ENCODE data around the gene MLXIP. TPM values are rescaled to one million over a fixed set of nuclear protein-coding genes. Genes with fewer than 3 reads are reported as not detected.
"Not testable (repeated sequence)": the region's sequence is repeated elsewhere in the genome, so short reads cannot be mapped to it uniquely, and the experiment has no call there.

Gene MLXIP
- polyA plus RNA-seq, 10 donors = 22.1 to 36.0 (median 28.1) TPM

DNA sequence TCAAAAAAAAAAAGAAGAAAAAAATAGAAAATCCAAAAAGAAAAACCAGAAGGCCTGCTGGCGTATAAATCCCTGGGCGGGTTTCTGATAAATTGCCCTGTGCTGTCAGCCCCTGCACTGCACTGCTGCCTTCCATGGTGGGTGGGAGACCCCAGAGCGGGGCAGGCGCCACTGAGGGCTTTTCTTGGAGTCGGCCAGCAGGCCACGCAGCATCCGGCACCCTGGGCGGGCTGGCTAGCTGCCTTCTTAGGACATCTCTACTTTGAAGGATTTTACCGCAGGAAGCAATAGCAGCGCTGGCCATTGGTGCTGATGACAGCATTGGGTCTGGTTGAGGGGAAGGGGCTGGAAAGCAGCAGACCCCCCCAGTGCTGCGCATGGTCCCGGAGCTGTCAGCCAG, 66.3 kb downstream of the MLXIP start:
- no peak for DNase-seq

DNA sequence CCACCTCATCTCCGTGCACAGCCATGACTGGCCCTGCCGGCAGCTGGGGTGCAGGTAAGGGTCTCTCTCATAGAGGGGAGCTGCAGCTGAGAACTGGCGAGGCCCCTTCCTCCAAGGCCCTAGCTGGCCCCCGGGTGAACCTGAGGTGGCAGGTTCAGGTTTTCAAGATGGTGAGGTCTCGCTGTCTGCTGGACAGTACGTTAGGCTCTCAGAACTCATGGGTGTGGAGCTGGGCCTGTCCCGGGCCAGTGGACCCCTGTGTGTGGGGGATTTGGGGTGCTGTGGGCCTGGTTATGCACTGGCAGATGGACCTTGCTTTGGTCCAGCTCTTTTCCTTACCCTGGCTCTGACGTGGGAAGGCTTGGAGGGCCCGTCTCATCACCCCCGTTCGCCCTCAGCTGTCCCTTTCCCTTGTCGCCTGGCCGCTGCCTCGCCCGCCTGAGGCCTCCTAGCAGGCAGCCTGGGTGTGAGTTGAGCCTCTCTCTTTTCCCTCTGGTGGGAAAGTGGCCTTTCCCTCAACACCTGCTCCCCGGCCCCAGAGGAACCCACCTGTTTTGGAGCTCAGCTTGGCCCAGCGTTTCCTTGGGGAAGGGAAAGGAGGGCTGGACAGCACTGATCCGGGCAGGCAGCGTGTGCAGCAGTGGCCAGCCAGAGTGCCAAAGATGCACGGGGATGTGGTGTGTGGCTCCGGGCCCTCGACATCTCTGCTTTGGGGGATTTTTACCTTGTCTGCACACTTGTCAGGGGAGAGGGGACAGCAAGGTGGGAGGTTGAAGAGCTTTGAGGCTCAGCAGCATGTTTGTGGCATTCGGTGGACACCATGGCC, 67.2 kb downstream of the MLXIP start:
- no peak for DNase-seq

DNA sequence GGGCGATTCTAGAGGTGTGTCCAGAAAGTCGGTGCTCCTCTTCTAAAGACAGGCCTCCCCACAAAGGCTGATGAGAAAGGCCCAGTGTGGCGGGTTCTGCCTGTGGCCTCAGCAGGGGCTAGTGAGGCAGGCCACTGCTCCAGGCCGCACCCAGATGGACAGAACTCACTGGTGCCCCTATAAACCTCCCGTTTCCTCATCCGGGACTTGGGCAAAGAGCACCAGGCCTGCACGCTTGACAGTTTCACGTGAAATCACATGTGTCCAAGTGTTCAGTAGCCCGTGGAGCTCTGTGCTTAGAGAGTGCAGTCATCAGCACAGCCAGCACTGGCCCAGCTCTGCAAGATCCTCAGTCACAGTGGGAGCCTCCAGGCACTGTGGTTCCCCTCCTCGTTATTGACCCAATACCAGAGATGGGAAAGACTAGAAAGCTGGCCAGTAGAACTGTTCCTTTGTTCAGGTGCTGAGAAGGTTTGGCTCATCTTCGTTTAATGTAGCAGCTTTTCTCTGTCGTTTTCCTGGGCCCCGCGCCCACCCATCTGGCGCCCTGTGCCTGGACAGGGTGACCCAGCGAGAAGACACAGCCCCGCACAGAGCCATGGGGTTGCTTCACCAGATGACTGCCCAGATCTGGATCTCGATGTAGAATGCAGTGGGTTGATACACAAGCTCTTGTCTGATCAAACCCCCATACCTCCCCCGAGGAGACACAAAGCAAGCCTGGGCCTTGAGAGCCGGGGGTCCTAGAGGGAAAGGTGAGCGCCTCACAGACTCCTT, 69.1 kb downstream of the MLXIP start:
- DNase-seq = no peak

DNA sequence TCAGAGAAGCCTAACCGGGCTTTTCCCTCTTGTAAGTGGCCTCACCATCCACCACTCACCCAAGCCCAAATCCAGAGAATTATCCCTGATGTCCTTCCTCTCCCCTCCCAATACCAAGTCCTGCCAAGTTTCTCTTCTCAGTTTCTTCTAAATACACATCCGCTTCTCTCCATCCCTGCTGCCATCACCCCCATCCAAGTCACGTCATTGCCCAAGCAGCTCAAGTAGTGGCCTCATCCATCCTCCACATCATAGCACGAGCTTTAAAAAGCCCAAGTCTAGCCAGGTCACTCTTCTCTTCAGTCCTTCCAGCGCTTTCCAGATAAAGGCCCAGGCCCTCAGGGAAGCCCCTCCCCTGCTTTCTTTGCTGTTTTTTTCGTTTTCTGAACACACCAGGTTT, 70.1 kb downstream of the MLXIP start:
- DNase-seq = no peak

DNA sequence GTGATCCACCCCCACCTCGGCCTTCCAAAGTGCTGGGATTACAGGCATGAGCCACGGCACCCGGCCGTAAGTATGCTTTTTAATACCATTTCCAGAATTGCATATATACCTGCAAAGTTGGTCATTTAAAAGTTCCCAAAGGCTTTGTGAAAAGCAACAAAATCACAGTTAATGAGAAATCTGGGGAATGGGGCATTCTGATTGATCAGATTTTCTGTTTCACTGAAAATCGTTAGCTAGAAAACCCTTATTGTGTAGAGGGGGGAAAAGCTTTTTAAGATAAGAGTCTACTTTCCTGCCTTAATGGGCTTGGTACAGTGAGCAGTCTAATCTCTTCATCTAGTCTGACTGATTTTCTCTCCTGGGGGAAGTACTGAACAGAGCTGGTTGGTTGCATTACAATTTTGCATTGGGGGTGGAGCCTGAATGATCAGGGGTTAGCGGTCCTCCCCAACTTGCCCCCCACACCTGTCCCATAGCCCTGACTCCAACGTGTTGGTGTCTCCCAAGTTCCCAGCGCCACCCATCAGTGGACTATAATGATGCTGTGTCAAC, 71.6 kb downstream of the MLXIP start:
- no peak for DNase-seq

DNA sequence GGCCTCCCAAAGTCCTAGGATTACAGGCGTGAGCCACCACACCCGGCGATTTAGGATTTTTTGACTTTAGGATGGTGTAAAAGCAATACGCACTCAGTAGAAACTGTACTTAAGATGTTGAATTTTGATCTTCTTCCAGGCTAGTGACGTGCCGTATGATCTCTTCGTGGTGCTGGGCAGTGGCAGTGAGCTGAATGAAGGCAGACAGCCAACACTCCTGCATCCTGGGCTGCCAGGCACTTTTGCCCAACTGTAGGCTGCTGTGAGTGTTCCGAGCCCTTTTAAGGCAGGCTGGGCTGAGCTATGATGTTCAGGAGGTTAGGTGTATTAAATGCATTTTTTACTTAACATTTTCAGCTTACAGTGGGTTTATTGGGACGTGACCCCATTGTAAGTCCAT, 74.2 kb downstream of the MLXIP start:
- no peak for DNase-seq

DNA sequence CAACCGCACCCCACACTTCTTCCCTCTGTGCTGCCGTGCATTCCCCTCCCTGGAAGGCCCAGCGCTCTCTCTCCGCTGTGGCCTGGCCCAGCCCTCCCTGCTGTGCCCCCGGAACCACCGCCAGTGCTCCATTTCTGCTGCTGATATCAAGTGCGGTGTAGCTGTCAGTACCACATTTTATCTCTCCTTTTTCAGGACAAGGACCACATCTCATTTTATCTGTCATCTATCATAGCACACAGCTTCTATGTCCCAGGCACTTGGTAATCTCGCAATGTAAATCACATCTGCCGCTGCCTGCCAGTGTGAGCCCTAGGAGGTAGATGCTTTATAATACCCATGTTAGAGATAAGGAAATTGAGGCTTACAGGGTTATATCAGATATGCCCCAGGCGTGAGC, 77.1 kb downstream of the MLXIP start:
- DNase-seq = no peak

DNA sequence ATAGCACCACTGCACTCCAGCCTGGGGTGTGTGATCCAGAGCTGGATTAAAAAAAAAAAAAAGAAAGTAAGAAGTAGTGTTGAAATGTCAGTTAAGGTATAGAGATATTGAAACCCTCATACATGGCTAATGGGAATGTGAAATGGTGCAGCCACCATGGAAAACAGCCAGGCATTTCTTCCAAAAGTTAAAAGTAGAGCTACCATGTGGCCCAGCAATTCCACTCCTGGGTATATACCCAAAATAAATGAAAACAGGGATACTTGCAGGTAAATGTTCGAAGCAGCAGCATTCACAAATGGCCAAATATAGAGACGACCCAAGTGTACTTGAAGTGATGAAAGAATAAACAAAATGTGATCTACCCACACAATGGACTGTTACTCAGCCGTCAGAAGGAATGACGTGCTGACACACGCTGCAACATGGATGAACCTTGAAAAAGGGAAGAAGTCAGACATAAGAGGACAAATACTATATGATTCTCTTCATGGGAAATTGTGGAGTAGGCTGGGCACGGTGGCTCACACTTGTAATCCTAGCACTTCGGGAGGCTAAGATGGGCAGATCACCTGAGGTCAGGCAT, 80.2 kb downstream of the MLXIP start:
- DNase-seq = no peak

DNA sequence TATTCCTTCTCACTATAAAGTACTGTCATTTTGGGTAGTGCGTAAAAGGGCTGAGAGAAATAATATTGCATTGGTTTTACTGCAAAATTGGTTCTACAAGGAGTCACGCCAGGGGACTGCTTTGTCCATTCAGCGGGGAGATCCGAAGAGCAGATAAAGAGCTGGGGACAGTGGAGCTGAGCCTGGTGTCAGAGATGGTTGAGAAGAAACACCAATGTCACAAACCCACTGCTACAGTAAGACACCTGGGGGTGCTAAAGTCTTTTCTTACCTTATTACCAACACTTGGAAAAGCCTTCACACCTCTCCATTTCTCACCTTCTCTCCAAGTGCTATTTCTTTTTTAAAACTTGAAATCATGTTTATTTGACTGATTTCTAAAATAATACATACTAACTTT, 81.3 kb downstream of the MLXIP start:
- DNase-seq = no peak

DNA sequence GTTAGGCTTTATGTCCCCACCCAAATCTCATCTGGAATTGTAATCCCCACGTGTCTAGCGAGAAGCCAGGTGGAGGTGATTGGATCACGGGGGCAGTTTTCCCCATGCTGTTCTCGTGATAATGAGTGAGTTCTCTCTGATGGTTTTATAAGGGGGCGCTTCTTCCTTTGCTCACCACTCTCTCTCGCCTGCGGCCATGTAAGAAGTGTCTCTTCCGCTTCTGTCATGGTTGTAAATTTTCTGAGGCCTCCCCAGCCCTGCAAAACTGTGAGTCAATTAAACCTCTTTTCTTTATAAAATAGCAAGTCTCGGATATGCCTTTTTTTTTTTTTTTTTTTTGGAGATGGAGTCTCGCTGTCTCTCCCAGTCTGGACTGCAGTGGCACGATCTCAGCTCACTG, 82.2 kb downstream of the MLXIP start:
- no peak for DNase-seq

DNA sequence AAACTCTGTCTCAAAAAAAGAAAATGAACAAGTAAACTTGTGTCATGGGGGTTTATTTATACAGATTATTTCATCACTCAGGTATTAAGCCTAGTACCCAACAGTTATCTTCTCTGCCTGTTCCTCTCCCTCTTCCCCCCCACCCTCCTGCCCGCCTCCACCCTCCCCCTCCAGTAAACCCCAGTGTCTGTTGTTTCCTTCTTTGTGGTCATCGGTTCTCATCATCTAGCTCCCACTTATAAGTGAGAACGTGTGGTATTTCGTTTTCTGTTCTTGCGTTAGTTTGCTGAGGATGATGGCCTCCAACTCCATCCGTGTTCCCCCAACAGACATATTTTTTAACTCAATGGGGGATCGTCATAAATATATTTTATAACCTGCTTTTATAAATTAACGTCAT, 83.1 kb downstream of the MLXIP start:
- DNase-seq = no peak

DNA sequence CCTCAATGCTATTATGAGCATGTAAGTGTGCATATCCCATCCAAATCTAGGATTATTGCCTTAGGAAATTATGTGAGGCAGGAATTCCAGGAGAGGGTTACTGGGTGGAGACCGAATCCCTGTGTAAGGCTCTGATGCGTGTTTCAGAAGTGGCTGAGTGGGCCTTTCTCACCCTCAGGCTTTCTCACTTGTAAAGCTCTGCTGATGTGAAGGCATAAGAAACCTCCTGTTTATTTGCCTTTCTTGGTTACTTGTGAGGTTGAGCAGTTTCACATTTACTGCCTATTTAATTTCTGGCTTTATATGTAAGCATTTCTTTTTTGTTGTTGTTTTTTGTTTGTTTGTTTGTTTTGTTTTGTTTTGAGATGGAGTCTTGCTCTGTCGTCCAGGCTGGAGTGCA, 84.4 kb downstream of the MLXIP start:
- no peak for DNase-seq

DNA sequence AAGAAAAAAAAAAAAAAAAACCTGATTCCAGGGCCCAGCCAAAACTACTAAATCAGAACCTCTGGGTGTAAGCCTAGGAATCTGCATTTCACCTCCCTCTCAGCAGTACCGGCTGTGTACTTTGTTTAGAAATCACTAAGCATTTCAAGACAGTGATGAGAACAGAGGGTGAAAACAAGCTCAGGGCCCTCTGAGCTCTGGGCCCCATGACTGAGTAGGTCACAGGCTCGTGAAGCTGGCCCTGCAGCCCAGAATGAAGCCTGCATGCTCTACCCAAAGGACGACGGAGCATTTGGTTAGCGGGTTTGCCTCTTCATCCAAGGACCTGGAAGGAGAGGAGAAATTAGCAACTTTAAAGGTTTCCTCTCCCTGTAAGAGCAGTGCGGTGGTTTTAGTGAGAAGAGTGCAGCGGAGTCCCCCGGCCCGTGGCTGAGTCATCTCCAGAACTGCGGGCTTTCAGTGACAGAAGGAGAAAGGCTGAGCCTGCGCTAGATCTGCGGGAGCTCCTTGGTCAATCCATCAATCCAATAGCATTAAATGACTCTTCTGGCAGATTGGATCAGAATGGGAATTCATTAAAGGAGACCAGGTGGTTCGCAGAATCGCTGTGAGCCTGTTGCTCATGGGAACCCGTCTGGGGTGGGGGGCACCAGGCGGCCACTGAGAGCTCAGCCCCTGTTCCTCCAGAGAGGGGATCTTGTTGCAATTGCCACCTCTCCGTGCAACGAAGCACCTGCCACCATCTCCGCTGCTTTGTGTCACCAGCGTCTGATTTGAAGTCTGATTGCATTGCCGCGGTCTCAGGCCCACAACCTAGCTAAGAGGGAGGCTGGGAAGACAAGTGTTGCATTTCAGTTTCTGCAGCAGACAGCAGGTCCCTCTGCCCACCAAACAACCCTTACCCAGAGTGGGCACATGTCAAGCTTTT, 88.1 kb downstream of the MLXIP start:
- no peak for DNase-seq

DNA sequence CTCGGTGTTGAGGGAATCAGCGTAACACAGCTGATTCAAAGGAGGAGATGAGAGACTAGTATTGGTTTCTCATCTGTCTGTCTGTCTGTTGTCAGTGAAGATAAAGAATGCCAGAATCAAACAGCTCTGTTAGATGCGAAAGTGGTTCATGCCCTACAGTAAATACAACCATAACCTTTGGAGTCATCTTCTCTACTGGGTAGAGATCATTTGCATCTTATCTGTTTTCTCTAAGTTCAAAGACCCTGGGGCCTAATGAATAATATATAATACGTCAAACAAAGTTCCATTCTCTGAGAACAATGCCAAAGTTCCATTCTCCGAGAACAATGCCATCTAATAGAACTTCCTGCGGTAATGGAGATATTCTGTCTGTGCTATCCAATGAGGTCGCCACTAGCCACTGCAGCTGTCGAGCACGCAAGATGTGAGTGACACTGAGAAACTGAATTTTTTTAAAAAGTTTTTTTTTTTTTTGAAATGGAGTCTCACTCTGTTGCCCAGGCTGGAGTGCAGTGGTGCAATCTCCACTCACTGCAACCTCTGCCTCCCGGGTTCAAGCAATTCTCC, 88.9 kb downstream of the MLXIP start:
- no peak for DNase-seq

DNA sequence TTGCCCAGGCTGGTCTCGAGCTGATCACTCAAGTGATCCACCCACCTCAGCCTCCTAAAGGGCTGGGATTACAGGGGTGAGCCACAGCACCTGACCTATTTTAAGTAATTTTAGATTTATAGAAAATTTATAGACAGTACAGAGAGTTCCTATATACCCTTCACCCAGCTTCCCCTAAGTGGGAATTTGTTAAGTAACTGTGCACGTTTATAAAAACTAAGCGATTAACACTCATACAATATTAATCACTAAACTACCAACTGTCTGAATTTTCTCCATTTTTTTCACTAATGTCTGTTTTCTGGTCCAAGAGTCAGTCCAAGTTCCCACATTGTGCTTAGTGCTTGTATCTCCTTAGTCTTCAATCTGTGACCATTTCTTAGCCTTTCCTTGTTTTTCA, 89.9 kb downstream of the MLXIP start:
- DNase-seq = no peak

DNA sequence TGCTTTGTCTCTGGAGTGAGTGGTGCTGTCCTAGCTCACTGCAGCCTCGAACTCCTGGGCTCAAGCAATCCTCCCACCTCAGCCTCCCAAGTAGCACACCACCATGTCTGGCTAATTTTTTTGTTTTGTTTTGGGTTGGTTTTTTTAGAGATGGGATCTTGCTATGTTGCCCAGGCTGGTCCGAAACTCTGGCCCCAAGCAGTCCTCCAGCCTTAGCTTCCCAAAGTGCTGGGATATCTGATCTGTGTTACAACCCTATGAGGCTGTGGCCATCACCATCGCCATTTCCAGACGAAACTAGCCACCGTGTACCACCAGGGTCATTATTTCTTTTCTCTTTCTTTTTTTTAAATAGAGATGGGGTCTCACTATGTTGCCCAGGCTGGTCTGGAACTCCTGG, 92.8 kb downstream of the MLXIP start:
- DNase-seq = no peak

DNA sequence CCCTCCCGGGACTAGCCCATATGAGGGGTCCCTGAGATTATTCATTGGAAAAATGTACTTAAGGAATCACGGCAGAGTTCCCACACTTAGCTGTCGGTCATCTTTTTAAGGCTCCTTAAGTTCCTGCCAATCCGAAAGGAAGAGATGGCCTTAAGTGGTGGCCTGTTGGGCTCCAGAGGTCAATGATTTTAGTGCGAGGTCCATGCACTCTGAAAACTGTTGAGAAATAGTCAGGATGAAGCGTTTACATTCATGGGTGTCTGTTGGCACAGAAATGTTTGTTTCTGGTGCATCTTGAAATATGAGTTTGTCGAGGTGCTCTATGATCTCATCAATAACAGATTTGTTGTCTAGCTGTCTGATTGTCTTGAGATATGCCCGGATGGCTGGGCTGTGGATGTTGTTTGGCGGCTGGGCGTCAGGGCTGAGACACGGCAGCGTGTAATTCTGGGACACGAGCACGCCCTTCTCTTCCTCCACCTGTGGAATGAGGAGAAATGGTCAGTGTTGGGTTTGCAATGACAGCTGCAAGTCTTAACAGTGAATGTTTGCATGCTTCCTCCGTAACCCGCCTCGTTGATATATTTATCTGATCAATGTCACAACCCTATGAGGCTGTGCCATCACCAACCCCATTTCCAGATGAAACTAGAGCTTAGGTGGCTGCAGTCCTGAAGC, 93.8 kb downstream of the MLXIP start:
- no peak for DNase-seq

DNA sequence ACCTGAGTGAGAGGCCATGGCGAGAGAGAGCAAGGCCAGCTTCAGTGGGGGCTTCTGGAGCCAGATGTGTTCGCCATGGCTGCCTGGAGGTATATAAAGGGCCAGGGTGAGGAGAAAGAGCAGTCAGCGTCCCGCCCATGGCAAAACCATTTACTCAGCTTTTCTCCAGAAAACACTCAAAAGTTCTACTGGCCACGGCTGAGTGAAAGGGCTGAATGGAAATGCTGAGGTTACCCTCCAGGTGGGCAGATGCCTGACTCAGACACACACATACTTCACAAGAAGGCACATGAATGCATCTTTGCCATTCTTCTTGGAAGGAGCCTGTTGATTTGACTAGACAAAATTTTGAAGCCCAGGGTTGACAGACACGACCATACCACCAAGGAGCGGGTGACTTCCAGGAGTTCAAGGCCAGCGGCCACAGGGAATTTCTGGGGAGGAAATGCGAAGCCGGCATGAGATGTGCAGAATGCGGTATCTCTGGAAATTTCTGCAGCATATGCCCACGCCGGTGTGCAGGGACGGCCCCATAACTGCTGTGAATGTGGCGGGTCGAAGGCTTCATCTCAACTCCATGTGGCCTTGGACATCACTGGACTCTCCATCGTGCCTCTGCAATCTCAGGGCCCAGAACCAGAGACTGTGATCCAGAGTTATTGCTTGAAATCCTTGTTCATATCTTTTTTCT, 95.7 kb downstream of the MLXIP start, which contains the start of gene IL31:
Gene IL31 (minus strand): TSS at position 67 of the 691 bp plus-strand sequence. CDS start 49 bp downstream, at position 18.
- DNase-seq = no peak

DNA sequence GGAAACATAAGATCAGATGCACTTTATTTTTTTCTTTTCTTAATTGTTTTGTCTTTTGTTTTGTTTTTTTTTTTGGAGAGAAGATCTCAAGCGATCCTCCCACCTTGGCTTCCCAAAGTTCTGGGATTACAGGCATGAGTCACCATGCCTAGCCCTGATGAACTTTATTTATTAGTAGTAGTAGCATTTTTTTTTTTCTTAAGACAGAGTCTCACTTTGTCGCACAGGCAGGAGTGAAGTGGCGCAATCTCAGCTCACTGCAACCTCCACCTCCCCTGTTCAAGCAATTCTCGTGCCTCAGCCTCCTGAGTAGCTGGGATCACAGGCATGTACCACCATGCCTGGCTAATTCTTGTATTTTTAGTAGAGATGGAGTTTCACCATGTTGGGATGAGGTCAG, 97.9 kb downstream of the MLXIP start:
- DNase-seq = not testable (repeated sequence)
